ENCODE measurements around the gene RILP. TPM values are rescaled to one million over a fixed set of nuclear protein-coding genes. Genes with fewer than 3 reads are reported as not detected.
"Not testable (repeated sequence)": the region's sequence is repeated elsewhere in the genome, so short reads cannot be mapped to it uniquely, and the experiment has no call there.

RILP gene
- total RNA-seq, 4 donors from 2014 or later: 1.5 to 13.3 (median 8.5) TPM

- no peaks in the 10 kb centered on the region for H3K4me1 ChIP-seq
- TF ChIP-seq CTCF (IDR thresholded peaks at IDR 0.05): no peak
- no peak for TF ChIP-seq POLR2A (IDR thresholded peaks at IDR 0.05)
- intact Hi-C loops (cut with DNase I; ENCODE audit: low total_unique reads): no loop called here
- H3K27me3 ChIP-seq: no peaks in the 10 kb centered on the region
- DNase-seq: no peak
- no peaks in the 10 kb centered on the region for H3K36me3 ChIP-seq
- no peak overlapping the region for H3K27ac ChIP-seq
- H3K4me3 ChIP-seq: no peak overlapping the region
- no peaks in the 10 kb centered on the region for H3K9me3 ChIP-seq
These were observed 41.0 kb upstream of the RILP start for GRCh38 chr17:1690544-1691221.

- H3K27ac ChIP-seq; H3K36me3 ChIP-seq; H3K9me3 ChIP-seq; H3K4me3 ChIP-seq; intact Hi-C loops (cut with DNase I; ENCODE audit: low total_unique reads); H3K4me1 ChIP-seq; H3K27me3 ChIP-seq; DNase-seq: not testable (repeated sequence)
These were observed 38.7 kb upstream of the RILP start for GRCh38 chr17:1688405-1688804.

- Histone ChIP-seq H3K36me3 (no peaks in the 10 kb centered on the region), H3K4me3 (no peak overlapping the region), H3K9me3 (no peaks in the 10 kb centered on the region), H3K27me3 (no peaks in the 10 kb centered on the region), H3K4me1 (peaks cover 0 to 7% of the 10 kb centered on the region in 2 donors), H3K27ac (no peak overlapping the region)
- TF ChIP-seq CTCF (IDR thresholded peaks at IDR 0.05): no peak
- no peak for TF ChIP-seq POLR2A (IDR thresholded peaks at IDR 0.05)
- intact Hi-C loops (cut with DNase I; ENCODE audit: low total_unique reads): no loop called here
- no peak for DNase-seq
These were observed 36.4 kb upstream of the RILP start for GRCh38 chr17:1686086-1686485.

- Histone ChIP-seq H3K27ac (peak within 1 kb of the TSS; percentile 90 to 91), H3K36me3 (no peaks in the 10 kb centered on the region), H3K4me1 (peaks cover 0 to 7% of the 10 kb centered on the region in 2 donors), H3K4me3 (peak within 1 kb of the TSS; percentile 83 to 92), H3K27me3 (no peaks in the 10 kb centered on the region), H3K9me3 (no peaks in the 10 kb centered on the region)
- peak; percentile 98 to 99 for DNase-seq
- peak; percentile 92 to 97 for TF ChIP-seq POLR2A (IDR thresholded peaks at IDR 0.05)
- peak in 2 of 4 experiments; percentile 7 to 9 for TF ChIP-seq CTCF (IDR thresholded peaks at IDR 0.05)
- intact Hi-C loops (cut with DNase I; ENCODE audit: low total_unique reads): no loop called here
These were observed 34.9 kb upstream of the RILP start, which contains the start of gene PRPF8 for GRCh38 chr17:1684378-1685189. TSS of gene PRPF8 (minus strand) at chr17:1684867. CDS start at chr17:1684571, 296 bp downstream.

GRCh38 chr17:1683459-1683858 is 33.8 kb upstream of the RILP start:
- peak overlapping the region; percentile 90 to 91 for H3K27ac ChIP-seq
- H3K36me3 ChIP-seq: no peaks in the 10 kb centered on the region
- H3K9me3 ChIP-seq: no peaks in the 10 kb centered on the region
- TF ChIP-seq POLR2A (IDR thresholded peaks at IDR 0.05) (no peak), CTCF (IDR thresholded peaks at IDR 0.05) (no peak)
- H3K4me3 ChIP-seq: peak overlapping the region; percentile 83 to 92
- no peak for DNase-seq
- intact Hi-C loops (cut with DNase I; ENCODE audit: low total_unique reads): no loop called here
- H3K4me1 ChIP-seq: peaks cover 0 to 7% of the 10 kb centered on the region in 2 donors
- no peaks in the 10 kb centered on the region for H3K27me3 ChIP-seq

Data from uterus (tissue), 4 donors.